NK-92 (cell line): ENCODE measurements around the gene CAMK1G.

ENCODE experiments used
- DNase-seq: peaks from one replicate; lab custom pipeline; 2025; ENCODE audit not compliant: unreplicated experiment; lab: John Stamatoyannopoulos, UW

Gene CAMK1G

DNA sequence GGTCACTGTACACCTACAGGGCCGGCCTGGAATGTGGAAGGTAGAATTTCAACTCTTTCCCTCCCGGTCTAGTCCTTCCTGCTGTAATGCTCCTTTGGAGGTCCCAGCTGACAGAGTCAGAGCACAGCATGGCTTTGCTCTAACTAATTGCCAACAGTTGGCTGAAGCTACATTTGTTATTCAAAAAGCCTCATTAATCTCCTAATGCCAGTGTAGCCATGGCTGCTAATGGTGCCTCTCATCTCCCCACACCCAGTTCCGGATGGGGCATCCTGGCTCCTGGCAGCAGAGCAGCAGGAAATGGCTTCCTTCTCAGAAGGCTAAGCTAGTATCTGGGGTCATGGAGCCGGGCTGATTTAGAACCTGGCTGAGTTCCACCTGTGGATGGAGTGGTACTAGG is 18.7 kb upstream of the CAMK1G start:
- DNase-seq: no peak

GRCh38 chr1:209565759-209566678 is 17.5 kb upstream of the CAMK1G start:
- no peak for DNase-seq

- DNase-seq: no peak
These were observed 15.8 kb upstream of the CAMK1G start for GRCh38 chr1:209567698-209568175.

DNA sequence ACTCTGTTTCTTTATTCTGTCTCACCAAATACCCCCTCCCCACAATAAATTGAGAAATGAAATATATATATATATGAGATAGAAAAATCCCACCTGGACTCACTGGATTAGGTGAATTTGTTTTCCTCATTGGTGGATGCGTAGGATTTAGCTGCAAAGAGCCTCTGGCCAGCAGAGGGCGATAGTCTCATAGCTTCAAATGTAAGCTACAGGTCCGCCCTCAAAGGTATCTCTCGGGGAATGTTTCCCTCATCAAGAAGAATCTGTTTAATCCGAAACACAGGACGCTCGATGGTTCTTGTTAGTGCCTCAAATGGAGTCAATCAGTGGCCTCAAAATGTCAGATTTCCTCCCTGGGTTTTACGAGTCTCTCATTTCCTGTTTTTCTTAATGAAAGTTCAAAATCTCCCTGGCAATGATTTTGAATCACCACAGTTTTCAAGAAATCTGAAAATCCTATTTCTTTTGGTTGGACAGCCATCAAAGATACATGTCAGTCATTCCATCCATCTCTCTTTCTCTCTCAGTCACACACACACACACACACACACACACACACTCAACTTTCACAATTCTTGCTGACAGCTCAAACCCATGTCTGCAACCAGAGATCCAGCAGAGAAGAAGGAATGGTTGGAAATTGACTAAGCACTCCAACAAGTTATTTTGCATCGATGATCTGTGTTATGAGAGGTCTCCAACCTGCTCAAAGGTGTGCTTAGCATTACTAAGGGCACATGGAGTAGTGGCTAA is 13.9 kb upstream of the CAMK1G start:
- no peak for DNase-seq

- no peak for DNase-seq
These were observed 12.8 kb upstream of the CAMK1G start for GRCh38 chr1:209570743-209571142.

DNA sequence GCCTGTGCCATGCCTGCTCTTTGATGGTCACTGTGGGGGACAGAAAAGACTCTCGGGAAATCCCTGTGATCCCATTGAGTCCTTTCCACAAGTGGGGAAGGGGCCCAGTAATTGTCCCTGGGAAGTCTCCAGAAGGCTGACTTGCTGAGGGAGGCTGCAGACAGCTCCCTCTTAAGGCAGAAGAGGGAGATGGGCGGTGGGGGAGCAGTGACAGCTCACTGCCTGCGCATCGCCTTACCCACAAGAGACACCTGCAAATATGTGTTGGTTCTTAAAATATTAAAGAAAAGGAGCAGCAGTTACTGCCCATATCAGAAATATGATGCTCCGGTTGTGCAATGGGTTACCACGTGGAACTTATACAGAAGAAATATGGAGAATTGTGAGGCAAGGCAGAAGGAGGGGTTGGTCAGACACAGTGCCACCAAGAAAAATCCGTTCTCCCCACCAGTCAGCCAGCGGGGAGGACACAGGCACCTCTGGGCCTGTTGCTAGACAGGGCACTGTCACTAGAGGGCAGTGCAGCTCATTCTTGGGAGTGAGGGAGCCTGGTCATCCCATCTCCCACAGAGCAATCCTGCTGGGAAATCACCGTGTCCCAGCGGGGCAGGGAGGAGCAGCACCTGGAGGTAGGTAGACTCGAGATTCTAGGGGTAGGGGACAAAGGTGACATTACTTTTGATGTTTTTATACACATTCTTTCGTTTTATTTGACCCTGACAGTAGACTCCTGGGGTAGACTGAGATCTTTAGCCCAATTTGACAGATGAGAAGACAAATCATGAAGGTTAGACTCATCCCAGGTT is 6.9 kb upstream of the CAMK1G start:
- DNase-seq: no peak

- DNase-seq: no peak
These were observed 6.2 kb upstream of the CAMK1G start for GRCh38 chr1:209577346-209577745.

DNA sequence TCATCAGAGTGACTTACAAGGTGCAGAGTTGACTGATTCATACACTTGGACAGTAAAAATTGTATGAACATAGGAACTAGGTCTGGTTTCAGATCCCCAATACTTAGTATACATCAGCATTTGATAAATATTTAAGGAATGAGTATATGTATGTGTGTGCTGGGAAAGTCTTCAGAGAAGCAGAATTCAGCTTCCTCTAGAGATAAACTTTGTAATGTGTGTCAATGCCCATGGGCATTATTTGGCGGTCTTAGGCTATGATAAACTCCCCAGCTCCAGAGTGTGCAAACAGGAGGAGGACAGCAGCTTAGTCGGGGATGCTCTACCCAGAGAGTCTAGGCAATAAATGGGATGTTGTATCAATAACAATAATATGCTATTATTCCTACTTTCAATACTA is 2.9 kb upstream of the CAMK1G start:
- DNase-seq: no peak

GRCh38 chr1:209584231-209584672 is 738 bp downstream of the CAMK1G start:
- no peak for DNase-seq

- DNase-seq: no peak
These were observed 1.7 kb downstream of the CAMK1G start for GRCh38 chr1:209585197-209585596.

GRCh38 chr1:209585672-209586071 is 2.2 kb downstream of the CAMK1G start:
- DNase-seq: no peak

DNA sequence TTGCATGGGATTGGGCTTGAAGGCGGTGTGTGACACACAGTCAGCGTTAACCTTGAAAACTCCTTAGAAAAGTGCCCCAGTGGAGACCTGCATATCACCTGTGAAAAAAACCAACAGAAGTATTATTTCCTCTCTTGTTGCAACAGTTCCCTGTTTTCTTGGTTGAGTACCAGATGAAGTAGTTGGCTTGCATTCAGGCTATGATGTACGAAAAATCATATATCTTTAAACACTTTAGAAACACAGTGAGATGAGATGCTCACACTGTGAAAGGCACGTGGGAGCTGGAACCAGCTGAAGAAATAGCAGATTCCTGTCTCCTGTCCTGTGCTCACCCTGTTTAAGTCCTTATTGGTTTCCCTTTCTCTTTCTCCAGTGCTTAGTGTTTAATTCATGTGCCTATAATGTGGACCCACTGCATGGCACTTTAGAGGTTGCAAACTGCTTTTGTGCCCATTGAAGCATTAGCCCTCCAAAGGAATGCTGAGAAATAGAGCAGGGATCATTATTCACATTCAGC is 2.8 kb downstream of the CAMK1G start:
- no peak for DNase-seq

- no peak for DNase-seq
These were observed 4.3 kb downstream of the CAMK1G start for GRCh38 chr1:209587789-209588188.

DNA sequence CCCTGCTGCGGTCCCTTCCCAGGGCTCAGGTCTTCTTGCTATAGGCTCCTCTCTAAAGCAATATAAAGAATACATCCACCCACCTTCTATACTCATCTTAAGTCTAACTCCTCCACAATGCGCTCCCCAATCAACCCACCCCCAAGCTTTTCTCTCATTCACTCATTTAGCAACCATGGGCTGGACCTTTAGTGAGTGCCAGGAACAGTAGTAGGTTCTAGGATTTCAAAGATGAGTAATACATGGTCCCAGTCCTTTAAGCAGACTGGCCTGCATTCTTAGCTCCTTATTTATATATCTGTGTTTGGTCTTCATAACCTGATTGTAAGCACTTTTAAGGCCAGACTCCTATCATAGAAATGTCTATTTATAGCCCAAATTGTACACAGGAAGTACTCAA is 5.9 kb downstream of the CAMK1G start:
- DNase-seq: no peak

- DNase-seq: no peak
These were observed 6.3 kb downstream of the CAMK1G start for GRCh38 chr1:209589863-209590262.

DNA sequence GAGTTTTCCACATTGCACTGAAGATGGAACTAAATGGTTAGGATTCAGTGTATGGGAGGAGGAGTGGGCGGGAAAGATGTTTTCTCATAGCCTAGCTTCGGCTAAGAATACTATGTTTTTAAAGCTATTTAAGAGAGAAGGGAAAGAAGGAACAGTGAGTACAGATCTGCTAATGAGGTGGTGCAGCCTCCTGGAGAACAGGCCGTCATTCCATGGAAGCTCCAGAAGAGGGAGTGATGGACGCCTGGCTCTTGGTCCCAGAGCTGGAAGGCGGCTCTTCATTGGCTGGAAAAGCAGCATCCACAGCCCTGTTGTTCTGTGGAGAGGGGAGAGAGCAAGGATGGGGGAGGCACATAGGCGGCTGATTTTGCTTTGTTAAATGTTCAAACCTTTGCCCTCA is 6.9 kb downstream of the CAMK1G start:
- no peak for DNase-seq

DNA sequence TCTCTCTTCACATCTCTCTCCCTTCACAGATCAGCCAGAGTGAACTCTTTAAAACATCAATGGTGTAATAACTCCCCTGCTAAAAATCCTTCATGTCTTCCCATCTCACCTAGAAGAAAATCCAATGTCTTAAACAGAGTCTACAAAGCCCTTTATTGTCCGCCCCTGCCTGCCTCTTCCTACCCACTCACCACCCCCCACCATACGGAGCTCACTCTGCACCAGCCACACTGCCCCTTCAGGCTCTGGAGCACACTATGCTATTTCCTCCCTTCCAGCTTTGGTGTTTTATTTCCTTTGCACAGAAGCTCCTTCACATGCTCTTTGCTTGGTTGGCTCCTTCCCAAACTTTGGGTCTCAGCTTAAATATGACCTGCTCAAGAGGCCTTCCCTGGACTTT is 10.2 kb downstream of the CAMK1G start:
- no peak for DNase-seq

- DNase-seq: no peak
These were observed 10.9 kb downstream of the CAMK1G start for GRCh38 chr1:209594440-209594839.

GRCh38 chr1:209595028-209595427 is 11.5 kb downstream of the CAMK1G start:
- no peak for DNase-seq

- no peak for DNase-seq
These were observed 12.2 kb downstream of the CAMK1G start for GRCh38 chr1:209595599-209596285.
